ENCODE results near the gene PLCB4.

Gene PLCB4

GRCh38 chr20:9166153-9166780 lies 97.4 kb downstream of the PLCB4 start:
- no peak for DNase-seq (ENCODE audit: low read depth in 1 of 2, low spot score in 1 of 2)

GRCh38 chr20:9169409-9169808 lies 100.5 kb downstream of the PLCB4 start:
- DNase-seq (ENCODE audit: low read depth in 1 of 2, low spot score in 1 of 2): no peak

GRCh38 chr20:9172851-9173250 lies 104.0 kb downstream of the PLCB4 start:
- DNase-seq (ENCODE audit: low read depth in 1 of 2, low spot score in 1 of 2): no peak

GRCh38 chr20:9177278-9177677 lies 108.4 kb downstream of the PLCB4 start:
- DNase-seq (ENCODE audit: low read depth in 1 of 2, low spot score in 1 of 2): no peak

GRCh38 chr20:9179193-9179802 lies 110.4 kb downstream of the PLCB4 start:
- DNase-seq (ENCODE audit: low read depth in 1 of 2, low spot score in 1 of 2): no peak

- DNase-seq (ENCODE audit: low read depth in 1 of 2, low spot score in 1 of 2): no peak
Observed at GRCh38 chr20:9179867-9180266, 111.0 kb downstream of the PLCB4 start.

GRCh38 chr20:9180481-9181257 lies 111.8 kb downstream of the PLCB4 start:
- no peak for DNase-seq (ENCODE audit: low read depth in 1 of 2, low spot score in 1 of 2)

- DNase-seq (ENCODE audit: low read depth in 1 of 2, low spot score in 1 of 2): no peak
Observed at GRCh38 chr20:9185511-9185910, 116.6 kb downstream of the PLCB4 start.

- no peak for DNase-seq (ENCODE audit: low read depth in 1 of 2, low spot score in 1 of 2)
Observed at GRCh38 chr20:9186396-9186795, 117.5 kb downstream of the PLCB4 start.

GRCh38 chr20:9195031-9195430 lies 126.1 kb downstream of the PLCB4 start:
- DNase-seq (ENCODE audit: low read depth in 1 of 2, low spot score in 1 of 2): no peak

GRCh38 chr20:9196110-9196509 lies 127.2 kb downstream of the PLCB4 start:
- DNase-seq (ENCODE audit: low read depth in 1 of 2, low spot score in 1 of 2): no peak

GRCh38 chr20:9198460-9198859 lies 129.6 kb downstream of the PLCB4 start:
- no peak for DNase-seq (ENCODE audit: low read depth in 1 of 2, low spot score in 1 of 2)

GRCh38 chr20:9200196-9200595 lies 131.3 kb downstream of the PLCB4 start:
- no peak for DNase-seq (ENCODE audit: low read depth in 1 of 2, low spot score in 1 of 2)

GRCh38 chr20:9200620-9201019 lies 131.7 kb downstream of the PLCB4 start:
- no peak for DNase-seq (ENCODE audit: low read depth in 1 of 2, low spot score in 1 of 2)

GRCh38 chr20:9202420-9203080 lies 133.7 kb downstream of the PLCB4 start:
- no peak for DNase-seq (ENCODE audit: low read depth in 1 of 2, low spot score in 1 of 2)

- DNase-seq (ENCODE audit: low read depth in 1 of 2, low spot score in 1 of 2): no peak
Observed at GRCh38 chr20:9203081-9203447, 134.2 kb downstream of the PLCB4 start.

- DNase-seq (ENCODE audit: low read depth in 1 of 2, low spot score in 1 of 2): no peak
Observed at GRCh38 chr20:9204979-9205378, 136.1 kb downstream of the PLCB4 start.

- DNase-seq (ENCODE audit: low read depth in 1 of 2, low spot score in 1 of 2): no peak
Observed at GRCh38 chr20:9206486-9206885, 137.6 kb downstream of the PLCB4 start.

GRCh38 chr20:9207253-9207652 lies 138.4 kb downstream of the PLCB4 start:
- DNase-seq (ENCODE audit: low read depth in 1 of 2, low spot score in 1 of 2): no peak

- no peak for DNase-seq (ENCODE audit: low read depth in 1 of 2, low spot score in 1 of 2)
Observed at GRCh38 chr20:9210356-9210755, 141.5 kb downstream of the PLCB4 start.

GRCh38 chr20:9211016-9211760 lies 142.3 kb downstream of the PLCB4 start:
- DNase-seq (ENCODE audit: low read depth in 1 of 2, low spot score in 1 of 2): no peak

Data from activated T-helper 1 cell treated with anti-CD3 and anti-CD28 coated beads, Interleukin-2, amount 50 U/mL, for 16 hours (primary cell).